Sigmoid colon (tissue), 4 donors: Measurements from ENCODE around the gene RIPPLY1.

Experiments
- EP300 ChIP-seq, 4 donors: sonication (generic); formaldehyde crosslinking; IDR thresholded peaks; one replicate each; pipeline ENCODE4 v1.6.1; 2017; ENCODE audit warnings: antibody characterized with exemption in 4 of 4
- POLR2AphosphoS5 ChIP-seq, 4 donors: sonication (generic); formaldehyde crosslinking; IDR thresholded peaks; one replicate each; pipeline ENCODE4 v1.6.1; 2017; ENCODE audit warnings: antibody characterized with exemption in 4 of 4

DNA sequence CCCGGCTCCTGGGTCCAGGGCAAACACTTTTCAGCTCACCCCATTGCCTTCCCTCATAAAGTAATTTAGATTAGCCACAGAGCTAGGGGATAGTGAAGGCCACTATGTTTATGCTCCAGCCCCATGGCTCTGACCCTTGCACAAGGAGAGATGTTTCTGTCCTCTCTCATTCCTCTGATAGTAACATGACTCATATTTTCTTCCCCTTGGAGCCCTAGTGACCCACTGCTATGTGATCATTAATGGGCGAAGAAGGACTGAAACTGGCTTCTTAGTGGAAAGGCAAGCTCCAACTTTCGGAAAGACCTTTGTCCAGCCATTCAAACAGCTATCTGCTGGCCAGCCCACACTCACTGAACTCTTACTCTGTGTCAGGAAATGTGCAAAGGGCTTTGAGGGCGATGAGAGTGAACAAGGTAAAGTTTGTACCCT, 29.4 kb upstream of the RIPPLY1 start:
- TF ChIP-seq POLR2AphosphoS5 (IDR thresholded peaks at IDR 0.05) (no peak), EP300 (IDR thresholded peaks at IDR 0.05) (no peak)
